ENCODE data around the gene NENF. TPM values are rescaled to one million over a fixed set of nuclear protein-coding genes. Genes with fewer than 3 reads are reported as not detected.
A peak's percentile ranks its signal among the peaks of the same experiment; 100 is the strongest.

The NENF gene
- polyA plus RNA-seq, 1 donor = 43.6 TPM

GRCh38 chr1:212485913-212486618, 53.3 kb downstream of the NENF start:
- H3K36me3 ChIP-seq (ENCODE audit: control insufficient read depth, insufficient read depth, low read length) = no peaks in the 10 kb centered on the region
- peak; percentile 81 to 94 for DNase-seq
- H3K27me3 ChIP-seq (ENCODE audit: control insufficient read depth, insufficient read depth, low read length) = no peaks in the 10 kb centered on the region
- no peaks in the 10 kb centered on the region for H3K9me3 ChIP-seq (ENCODE audit: control insufficient read depth, low read depth, low read length)
- no peak overlapping the region for H3K4me3 ChIP-seq (ENCODE audit: low read length)
- peaks cover 45% of the 10 kb centered on the region for H3K4me1 ChIP-seq (ENCODE audit: control insufficient read depth, insufficient read depth, low read length)
- peak overlapping the region; percentile 34 for H3K27ac ChIP-seq (ENCODE audit: low read length)
- whole genome bisulfite sequencing (ENCODE audit: insufficient coverage, low lambda C conversion rate) = no CpG with 5 or more reads among the region's 10 CpGs

GRCh38 chr1:212486619-212486975, 53.9 kb downstream of the NENF start:
- WGBS (ENCODE audit: insufficient coverage, low lambda C conversion rate) = no CpG with 5 or more reads among the region's 4 CpGs
- no peak overlapping the region for H3K4me3 ChIP-seq (ENCODE audit: low read length)
- H3K27ac ChIP-seq (ENCODE audit: low read length) = no peak overlapping the region
- DNase-seq = no peak
- H3K27me3 ChIP-seq (ENCODE audit: control insufficient read depth, insufficient read depth, low read length) = no peaks in the 10 kb centered on the region
- H3K9me3 ChIP-seq (ENCODE audit: control insufficient read depth, low read depth, low read length) = no peaks in the 10 kb centered on the region
- H3K36me3 ChIP-seq (ENCODE audit: control insufficient read depth, insufficient read depth, low read length) = no peaks in the 10 kb centered on the region
- peaks cover 45% of the 10 kb centered on the region for H3K4me1 ChIP-seq (ENCODE audit: control insufficient read depth, insufficient read depth, low read length)

- Histone ChIP-seq H3K4me1 (ENCODE audit: control insufficient read depth, insufficient read depth, low read length) (peaks cover 38% of the 10 kb centered on the region), H3K27me3 (ENCODE audit: control insufficient read depth, insufficient read depth, low read length) (no peaks in the 10 kb centered on the region), H3K27ac (ENCODE audit: low read length) (no peak overlapping the region), H3K4me3 (ENCODE audit: low read length) (no peak overlapping the region), H3K9me3 (ENCODE audit: control insufficient read depth, low read depth, low read length) (no peaks in the 10 kb centered on the region), H3K36me3 (ENCODE audit: control insufficient read depth, insufficient read depth, low read length) (no peaks in the 10 kb centered on the region)
- no peak for DNase-seq
- 100% methylated on average over 1 of the region's 2 CpGs for WGBS (ENCODE audit: insufficient coverage, low lambda C conversion rate)
These were observed 54.6 kb downstream of the NENF start for GRCh38 chr1:212487286-212487685.

GRCh38 chr1:212487774-212488435, 55.2 kb downstream of the NENF start:
- Histone ChIP-seq H3K27ac (ENCODE audit: low read length) (peak overlapping the region; percentile 73), H3K4me3 (ENCODE audit: low read length) (no peak overlapping the region), H3K27me3 (ENCODE audit: control insufficient read depth, insufficient read depth, low read length) (no peaks in the 10 kb centered on the region), H3K4me1 (ENCODE audit: control insufficient read depth, insufficient read depth, low read length) (peaks cover 33% of the 10 kb centered on the region), H3K9me3 (ENCODE audit: control insufficient read depth, low read depth, low read length) (no peaks in the 10 kb centered on the region), H3K36me3 (ENCODE audit: control insufficient read depth, insufficient read depth, low read length) (no peaks in the 10 kb centered on the region)
- WGBS (ENCODE audit: insufficient coverage, low lambda C conversion rate) = no CpG with 5 or more reads among the region's 7 CpGs
- DNase-seq = no peak

GRCh38 chr1:212488436-212489283, 55.9 kb downstream of the NENF start:
- H3K27me3 ChIP-seq (ENCODE audit: control insufficient read depth, insufficient read depth, low read length) = no peaks in the 10 kb centered on the region
- no CpG with 5 or more reads among the region's 4 CpGs for WGBS (ENCODE audit: insufficient coverage, low lambda C conversion rate)
- no peaks in the 10 kb centered on the region for H3K36me3 ChIP-seq (ENCODE audit: control insufficient read depth, insufficient read depth, low read length)
- peak; percentile 94 to 96 for DNase-seq
- no peaks in the 10 kb centered on the region for H3K9me3 ChIP-seq (ENCODE audit: control insufficient read depth, low read depth, low read length)
- peak overlapping the region; percentile 83 for H3K27ac ChIP-seq (ENCODE audit: low read length)
- no peak overlapping the region for H3K4me3 ChIP-seq (ENCODE audit: low read length)
- H3K4me1 ChIP-seq (ENCODE audit: control insufficient read depth, insufficient read depth, low read length) = peaks cover 29% of the 10 kb centered on the region

GRCh38 chr1:212489284-212489859, 56.7 kb downstream of the NENF start:
- no peak overlapping the region for H3K4me3 ChIP-seq (ENCODE audit: low read length)
- H3K4me1 ChIP-seq (ENCODE audit: control insufficient read depth, insufficient read depth, low read length) = peaks cover 29% of the 10 kb centered on the region
- H3K27me3 ChIP-seq (ENCODE audit: control insufficient read depth, insufficient read depth, low read length) = no peaks in the 10 kb centered on the region
- H3K9me3 ChIP-seq (ENCODE audit: control insufficient read depth, low read depth, low read length) = no peaks in the 10 kb centered on the region
- DNase-seq = no peak
- H3K27ac ChIP-seq (ENCODE audit: low read length) = peak overlapping the region; percentile 83
- H3K36me3 ChIP-seq (ENCODE audit: control insufficient read depth, insufficient read depth, low read length) = no peaks in the 10 kb centered on the region
- WGBS (ENCODE audit: insufficient coverage, low lambda C conversion rate) = no CpG with 5 or more reads among the region's 4 CpGs

- peaks cover 22% of the 10 kb centered on the region for H3K4me1 ChIP-seq (ENCODE audit: control insufficient read depth, insufficient read depth, low read length)
- WGBS (ENCODE audit: insufficient coverage, low lambda C conversion rate) = no CpG with 5 or more reads among the region's 2 CpGs
- no peak overlapping the region for H3K27ac ChIP-seq (ENCODE audit: low read length)
- no peaks in the 10 kb centered on the region for H3K9me3 ChIP-seq (ENCODE audit: control insufficient read depth, low read depth, low read length)
- H3K36me3 ChIP-seq (ENCODE audit: control insufficient read depth, insufficient read depth, low read length) = no peaks in the 10 kb centered on the region
- H3K27me3 ChIP-seq (ENCODE audit: control insufficient read depth, insufficient read depth, low read length) = no peaks in the 10 kb centered on the region
- no peak overlapping the region for H3K4me3 ChIP-seq (ENCODE audit: low read length)
- DNase-seq = no peak
These were observed 57.6 kb downstream of the NENF start for GRCh38 chr1:212490276-212490675.

- no peak overlapping the region for H3K4me3 ChIP-seq (ENCODE audit: low read length)
- WGBS (ENCODE audit: insufficient coverage, low lambda C conversion rate) = no CpG with 5 or more reads among the region's 4 CpGs
- H3K27me3 ChIP-seq (ENCODE audit: control insufficient read depth, insufficient read depth, low read length) = no peaks in the 10 kb centered on the region
- no peaks in the 10 kb centered on the region for H3K36me3 ChIP-seq (ENCODE audit: control insufficient read depth, insufficient read depth, low read length)
- peaks cover 15% of the 10 kb centered on the region for H3K4me1 ChIP-seq (ENCODE audit: control insufficient read depth, insufficient read depth, low read length)
- no peaks in the 10 kb centered on the region for H3K9me3 ChIP-seq (ENCODE audit: control insufficient read depth, low read depth, low read length)
- no peak for DNase-seq
- H3K27ac ChIP-seq (ENCODE audit: low read length) = no peak overlapping the region
These were observed 58.7 kb downstream of the NENF start for GRCh38 chr1:212491454-212491853.
